ENCODE data around the gene DND1.
"Not testable (repeated sequence)": the region's sequence is repeated elsewhere in the genome, so short reads cannot be mapped to it uniquely, and the experiment has no call there.

The DND1 gene

DNA sequence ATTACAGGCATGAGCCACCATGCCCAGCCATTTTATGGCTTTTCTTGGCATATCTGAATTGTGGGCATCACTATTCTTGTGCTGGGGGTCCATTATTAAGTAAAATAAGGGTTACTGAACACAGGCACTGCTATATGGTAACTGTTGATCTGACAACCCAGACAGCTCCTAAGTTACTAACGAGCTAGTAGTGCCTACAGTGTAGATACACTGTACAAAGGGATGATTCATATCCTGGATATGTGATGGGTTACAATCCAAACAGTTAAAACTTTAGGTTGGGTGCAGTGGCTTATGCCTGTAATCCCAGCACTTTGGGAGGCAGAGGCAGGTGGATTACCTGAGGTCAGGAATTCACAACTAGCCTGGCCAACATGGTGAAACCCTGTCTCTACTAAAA is 44.7 kb downstream of the DND1 start:
- DNase-seq, result no peak

DNA sequence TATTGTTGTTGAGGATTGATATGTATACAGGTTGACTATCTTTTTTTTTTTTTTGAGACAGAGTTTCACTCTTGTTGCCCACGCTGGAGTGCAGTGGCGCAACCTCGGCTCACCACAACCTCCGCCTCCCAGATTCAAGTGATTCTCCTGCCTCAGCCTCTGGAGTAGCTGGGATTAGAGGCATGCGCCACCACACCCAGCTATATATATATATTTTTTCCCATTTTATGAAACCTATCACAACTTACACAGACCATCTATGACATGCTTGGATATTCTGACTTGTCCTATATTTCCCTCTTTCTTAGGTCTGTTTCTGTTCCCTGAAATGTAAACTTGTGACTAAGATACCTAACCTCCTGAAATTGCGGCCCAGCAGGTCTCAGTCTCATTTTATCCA is 45.4 kb downstream of the DND1 start:
- no peak for DNase-seq

DNA sequence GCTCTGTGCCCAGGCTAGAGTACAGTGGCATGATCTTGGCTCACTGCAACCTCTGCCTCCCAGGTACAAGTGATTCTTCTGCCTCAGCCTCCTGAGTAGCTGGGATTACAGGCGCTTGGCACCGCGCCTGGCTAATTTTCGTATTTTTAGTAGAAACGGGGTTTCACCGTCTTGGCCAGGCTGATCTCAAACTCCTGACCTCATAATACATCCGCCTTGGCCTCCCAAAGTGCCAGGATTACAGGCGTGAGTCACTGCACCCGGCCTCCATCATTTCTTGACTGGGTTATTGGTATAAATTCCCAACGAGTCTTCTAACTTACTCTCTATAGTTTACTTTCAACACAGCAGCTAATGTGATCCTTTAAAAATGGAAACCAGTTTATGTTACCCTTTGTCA is 48.5 kb downstream of the DND1 start:
- not testable (repeated sequence) for DNase-seq

DNA sequence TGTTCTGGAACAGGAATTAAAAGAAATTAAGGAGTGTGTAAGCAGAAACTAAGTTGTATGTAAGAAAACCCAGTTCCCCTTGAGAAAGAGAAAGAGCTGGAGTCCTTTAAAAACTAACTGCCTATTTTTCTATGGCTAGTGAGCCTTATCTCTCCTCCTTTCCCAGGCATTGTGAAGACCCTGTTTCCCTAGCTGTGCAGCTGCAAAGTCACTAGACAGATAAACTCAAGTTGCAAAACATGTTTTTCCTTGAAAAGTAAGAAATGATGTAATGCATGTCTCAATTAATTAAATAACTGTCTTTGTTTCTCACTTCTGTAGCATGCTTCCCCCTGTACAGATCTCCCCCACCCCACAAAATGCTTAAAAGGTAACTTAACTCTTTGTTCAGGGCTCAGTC is 50.3 kb downstream of the DND1 start:
- DNase-seq, result not testable (repeated sequence)

DNA sequence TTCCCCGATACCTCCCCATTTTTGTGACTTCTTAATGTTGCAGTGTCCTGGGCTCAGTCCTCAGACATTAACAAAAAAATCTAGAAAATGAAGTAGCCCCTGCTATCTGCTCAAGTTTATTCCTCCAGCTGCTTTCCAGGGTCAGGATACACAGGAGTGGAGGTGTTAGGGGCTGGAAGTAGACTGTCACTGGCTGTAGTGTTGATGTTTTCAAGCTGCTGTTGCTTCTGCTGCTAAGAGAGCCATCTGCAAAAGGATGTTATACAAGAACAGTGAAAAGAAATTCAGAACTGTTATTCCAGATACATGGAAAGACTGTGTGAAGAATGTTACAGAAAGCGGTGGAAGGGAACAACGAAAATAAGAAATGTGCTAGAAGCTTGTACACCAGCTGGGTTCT is 51.1 kb downstream of the DND1 start:
- no peak for DNase-seq

Data from activated T-cell treated with anti-CD3 and anti-CD28 coated beads, Interleukin-2, amount 50 U/mL, for 48 hours (primary cell).